SK-N-SH (cell line): Measurements from ENCODE around the gene ACSM2A. TPM values are rescaled to one million over a fixed set of nuclear protein-coding genes. Genes with fewer than 3 reads are reported as not detected.
"Not testable (repeated sequence)": the region's sequence is repeated elsewhere in the genome, so short reads cannot be mapped to it uniquely, and the experiment has no call there.

Experiments
- CTCF ChIA-PET: fragments of 300-600, 350-600 bp; formaldehyde crosslinking; extraction: SDS; loops from one replicate; lab custom pipeline; 2021; lab: Yijun Ruan, JAX
- POLR2A ChIA-PET: fragments of 350-600 bp; sonication (Branson Sonifier 250); formaldehyde crosslinking; extraction: SDS; loops from one replicate; lab custom pipeline; 2020; ENCODE audit warnings: antibody characterized with exemption, inconsistent platforms; lab: Yijun Ruan, JAX
- DNase-seq: peaks from one replicate; pipeline ENCODE4 v3.0.0; 2012
- H2AFZ ChIP-seq: fragments of 200-600 bp; sonication (generic); 2 replicates; pipeline ENCODE4 v1.8.1; 2016; ENCODE audit warnings: antibody characterized with exemption, mild to moderate bottlenecking, low read depth
- H3F3A ChIP-seq: fragments of 200-600 bp; sonication (generic); replicated peaks from 2 replicates; pipeline ENCODE3; 2016; ENCODE audit warnings: antibody characterized with exemption, mild to moderate bottlenecking; ENCODE audit not compliant: insufficient read depth
- H3K27ac ChIP-seq, 2 experiments: fragments of 200-500 bp in 1 of 2; fragments of 200-600 bp in 1 of 2; sonication (Bioruptor generic) in 1 of 2; sonication (generic), shearing (Covaris generic) in 1 of 2; 2 replicates each; pipeline versions ENCODE4 v1.5.1 to v1.6.1; 2014 to 2016; ENCODE audit warnings: low read depth in 2 of 2, inconsistent platforms in 1 of 2, low read length in 1 of 2, mild to moderate bottlenecking in 1 of 2, mixed read lengths in 1 of 2
- H3K27me3 ChIP-seq: fragments of 200-600 bp; sonication (generic), shearing (Covaris generic); 2 replicates; pipeline ENCODE4 v1.6.1; 2016; ENCODE audit warnings: mixed run types; ENCODE audit not compliant: insufficient read depth
- H3K36me3 ChIP-seq, 2 experiments: fragments of 200-500 bp in 1 of 2; fragments of 200-600 bp in 1 of 2; sonication (Bioruptor generic) in 1 of 2; sonication (generic) in 1 of 2; replicated peaks in 1 of 2; 2 replicates each; pipeline versions ENCODE3 to v1.5.1; 2014 to 2016; ENCODE audit warnings: low read length in 1 of 2, mild to moderate bottlenecking in 1 of 2; ENCODE audit not compliant: insufficient read depth in 2 of 2, control insufficient read depth in 1 of 2
- H3K4me1 ChIP-seq, 2 experiments: fragments of 200-500 bp in 1 of 2; fragments of 200-600 bp in 1 of 2; sonication (Bioruptor generic) in 1 of 2; sonication (generic), shearing (Covaris generic) in 1 of 2; 2 replicates each; pipeline versions ENCODE4 v1.5.1 to v1.6.1; 2014 to 2016; ENCODE audit warnings: low read depth in 1 of 2, low read length in 1 of 2, mixed run types in 1 of 2; ENCODE audit not compliant: insufficient read depth in 2 of 2, control insufficient read depth in 1 of 2
- H3K4me2 ChIP-seq: fragments of 200-600 bp; sonication (generic), shearing (Covaris generic); 2 replicates; pipeline ENCODE4 v1.6.1; 2017; ENCODE audit warnings: mixed run types
- H3K4me3 ChIP-seq, 2 experiments: fragments of 200-500 bp in 1 of 2; fragments of 200-600 bp in 1 of 2; sonication (Bioruptor generic) in 1 of 2; sonication (generic), shearing (Covaris generic) in 1 of 2; 2 replicates each; pipeline versions ENCODE4 v1.5.1 to v1.8.1; 2014 to 2016; ENCODE audit warnings: low read depth in 2 of 2, inconsistent platforms in 1 of 2, low read length in 1 of 2, mild to moderate bottlenecking in 1 of 2, mixed read lengths in 1 of 2, moderate library complexity in 1 of 2
- H3K79me2 ChIP-seq: fragments of 200-600 bp; sonication (generic); 2 replicates; pipeline ENCODE4 v1.8.1; 2017; ENCODE audit warnings: mild to moderate bottlenecking; ENCODE audit not compliant: insufficient read depth
- H3K9ac ChIP-seq: fragments of 200-600 bp; sonication (generic); 2 replicates; pipeline ENCODE4 v1.6.1; 2017; ENCODE audit warnings: mixed run types
- H3K9me2 ChIP-seq: fragments of 200-600 bp; sonication (generic); 2 replicates; pipeline ENCODE4 v1.6.1; 2017; ENCODE audit warnings: mixed run types
- H3K9me3 ChIP-seq: fragments of 200-600 bp; sonication (generic); 2 replicates; pipeline ENCODE4 v1.6.1; 2017; ENCODE audit warnings: mixed run types, mild to moderate bottlenecking, moderate library complexity
- H4K20me1 ChIP-seq: fragments of 200-600 bp; sonication (generic); 2 replicates; pipeline ENCODE4 v1.6.1; 2017; ENCODE audit warnings: mild to moderate bottlenecking, mixed run types; ENCODE audit not compliant: insufficient read depth
- CHD2 ChIP-seq: fragments of 150-350 bp; IDR thresholded peaks from 2 replicates; pipeline ENCODE4 v1.6.1; 2018; ENCODE audit warnings: low read length; ENCODE audit not compliant: partially characterized antibody
- FOSL2 ChIP-seq: IDR thresholded peaks from 2 replicates; pipeline ENCODE4 v1.4.0; 2012; ENCODE audit warnings: low read depth, mild to moderate bottlenecking, moderate library complexity, borderline replicate concordance
- GABPA ChIP-seq: IDR thresholded peaks from 2 replicates; pipeline ENCODE4 v1.4.0; 2012; ENCODE audit warnings: low read depth, mild to moderate bottlenecking
- RCOR1 ChIP-seq: fragments of 150-350 bp; IDR thresholded peaks from 2 replicates; pipeline ENCODE4 v1.6.1; 2017; ENCODE audit warnings: antibody characterized with exemption, low read length
- RFX5 ChIP-seq: IDR thresholded peaks from 2 replicates; pipeline ENCODE4 v1.6.1; 2012; ENCODE audit warnings: mild to moderate bottlenecking, improper control_type of control experiment, low read length
- SMC3 ChIP-seq: IDR thresholded peaks from 2 replicates; pipeline ENCODE4 v1.6.1; 2012; ENCODE audit warnings: low read depth, low read length, improper control_type of control experiment
- TCF12 ChIP-seq: IDR thresholded peaks from 2 replicates; pipeline ENCODE4 v1.4.0; 2012
- WGBS: methylation state at CpG from one replicate; pipeline ENCODE4 v1.1.6; 2017; ENCODE audit warnings: low lambda C conversion rate; 5-methylcytosine and 5-hydroxymethylcytosine counted together
- polyA plus RNA-seq, 3 experiments: library from polyadenylated mRNA; depleted of rRNA; stranded (reverse); fragments of >200 nt; gene quantifications; 2 replicates each; pipeline ENCODE4 v1.2.3, GENCODE V29; 2012
- TF ChIP-seq, protein P1 (sequence below): IDR thresholded peaks from 2 replicates; pipeline ENCODE4 v1.4.0; 2012; ENCODE audit warnings: low read depth, borderline replicate concordance
- TF ChIP-seq, protein P2 (sequence below): IDR thresholded peaks from 2 replicates; pipeline ENCODE4 v1.4.0; 2012; ENCODE audit warnings: low read depth

Gene ACSM2A
- polyA plus RNA-seq, 1 of the 3 experiments (the other 2 are of a cell fraction), result not detected

DNA sequence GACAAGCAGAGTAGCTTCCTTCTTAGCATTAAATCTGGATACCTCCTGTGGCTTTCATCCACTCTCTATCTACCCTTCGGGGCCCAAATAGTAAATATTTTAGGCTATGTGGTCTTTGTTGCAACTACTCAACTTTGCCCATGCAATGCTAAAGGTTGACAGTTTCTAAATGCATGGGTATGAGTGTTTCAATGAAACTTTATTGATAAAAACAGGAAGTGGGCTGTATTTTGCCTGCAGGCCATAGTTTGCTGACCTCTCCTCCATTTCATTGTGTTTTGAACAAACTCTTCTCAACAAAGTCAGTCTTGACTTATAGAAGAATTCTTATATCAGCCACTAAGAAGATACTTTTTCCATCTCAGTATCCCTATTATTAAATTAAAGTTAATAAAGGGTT lies 34.1 kb downstream of the ACSM2A start:
- Histone ChIP-seq H4K20me1 (no peaks in the 10 kb centered on the region), H3K79me2 (no peaks in the 10 kb centered on the region), H3K9me3 (no peaks in the 10 kb centered on the region), H3K9me2 (no peaks in the 10 kb centered on the region), H3K36me3 (no peaks in the 10 kb centered on the region), H3K9ac (no peak overlapping the region), H3K4me3 (no peak overlapping the region), H2AFZ (no peak overlapping the region), H3K27ac (no peak overlapping the region), H3K4me2 (no peak overlapping the region), H3K4me1 (no peaks in the 10 kb centered on the region), H3K27me3 (no peaks in the 10 kb centered on the region), H3F3A (no peaks in the 10 kb centered on the region)
- ChIA-PET CTCF (no interaction called here), POLR2A (no interaction called here)
- 0% methylated on average over 1 of the region's 1 CpG for WGBS
- TF ChIP-seq RCOR1, result no peak
- DNase-seq, result no peak

DNA sequence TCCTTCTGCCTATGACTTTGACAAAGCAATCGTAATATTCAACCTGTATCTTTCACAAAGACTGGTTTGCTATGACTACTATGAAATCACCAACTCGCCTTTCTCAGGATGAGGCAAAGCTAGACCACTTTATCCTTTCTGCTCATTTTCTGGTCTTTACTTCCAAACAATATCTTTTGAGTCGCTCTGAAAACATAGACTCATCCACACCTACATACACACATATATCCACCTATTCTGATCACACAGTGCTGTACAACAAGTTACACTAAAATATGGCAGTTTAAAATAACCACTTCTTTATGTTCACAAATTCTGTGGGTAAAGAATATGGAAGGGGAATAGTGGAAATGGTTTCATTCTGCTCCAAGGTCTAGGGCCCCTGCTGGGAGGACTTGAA lies 39.7 kb downstream of the ACSM2A start:
- H3K27ac ChIP-seq, H3K4me3 ChIP-seq, H3K36me3 ChIP-seq, H4K20me1 ChIP-seq, H3K79me2 ChIP-seq, POLR2A ChIA-PET, H3K4me2 ChIP-seq, H3K4me1 ChIP-seq, H3K9me2 ChIP-seq, DNase-seq, H3K27me3 ChIP-seq, H3K9me3 ChIP-seq, H2AFZ ChIP-seq, H3K9ac ChIP-seq, H3F3A ChIP-seq, CTCF ChIA-PET: not testable (repeated sequence)
- WGBS, result no CpG with 5 or more reads among the region's 3 CpGs

DNA sequence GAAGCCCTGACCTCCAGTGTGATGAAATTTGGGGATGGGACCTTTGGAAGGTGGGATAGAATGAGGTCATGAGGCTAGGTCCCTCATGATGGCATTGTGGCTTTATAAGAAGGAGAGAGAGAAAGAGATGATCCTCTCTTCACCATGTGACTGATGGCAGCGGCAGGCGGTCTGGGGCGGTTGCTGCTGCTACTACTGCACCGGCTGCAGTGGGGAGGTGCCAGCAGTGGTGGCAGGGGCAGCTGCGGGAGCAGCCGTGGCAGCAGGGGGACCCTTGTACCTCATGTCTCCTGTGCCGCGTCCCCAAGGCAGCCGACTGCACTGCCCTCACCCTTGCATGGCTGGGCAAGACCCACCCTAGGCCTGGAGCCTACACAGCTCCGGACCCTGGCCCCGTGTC lies 40.1 kb downstream of the ACSM2A start:
- H3K36me3 ChIP-seq, DNase-seq, H3K79me2 ChIP-seq, H3K27me3 ChIP-seq, H3K27ac ChIP-seq, H3K4me1 ChIP-seq, H3K9ac ChIP-seq, H3K4me3 ChIP-seq, H3K4me2 ChIP-seq, H4K20me1 ChIP-seq, H2AFZ ChIP-seq, CTCF ChIA-PET, H3K9me2 ChIP-seq, H3F3A ChIP-seq, H3K9me3 ChIP-seq, POLR2A ChIA-PET: not testable (repeated sequence)
- WGBS, result no CpG with 5 or more reads among the region's 11 CpGs

DNA sequence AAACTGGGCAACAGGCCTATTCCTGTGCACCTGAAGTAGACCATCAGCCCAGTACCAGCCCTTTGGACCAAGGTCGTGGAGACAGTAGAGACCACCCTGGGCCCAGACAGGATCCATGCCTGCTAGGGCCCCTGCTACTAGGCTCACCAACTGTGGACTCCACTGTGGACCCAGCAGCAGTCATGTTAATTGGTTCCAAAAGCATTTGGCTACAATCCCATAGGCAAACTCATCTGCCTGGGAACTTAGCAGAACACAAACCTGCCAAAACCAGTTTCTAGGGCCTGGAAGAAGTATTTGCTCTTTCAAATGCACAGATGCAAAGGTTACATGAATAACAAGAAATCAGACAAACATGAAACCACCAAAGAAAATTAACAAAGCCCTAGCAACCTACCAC lies 53.1 kb downstream of the ACSM2A start:
- 0% methylated on average over 1 of the region's 1 CpG for WGBS
- Histone ChIP-seq H3K9me2 (no peaks in the 10 kb centered on the region), H3K9ac (no peak overlapping the region), H3F3A (no peaks in the 10 kb centered on the region), H3K4me2 (no peak overlapping the region), H4K20me1 (no peaks in the 10 kb centered on the region), H3K9me3 (no peaks in the 10 kb centered on the region), H3K79me2 (no peaks in the 10 kb centered on the region)
- CTCF ChIA-PET, result no interaction called here
- POLR2A ChIA-PET, result no interaction called here
- no peak for TF ChIP-seq GABPA
- TF ChIP-seq TCF12, result no peak
- no peak for TF ChIP-seq SMC3
- TF ChIP-seq RFX5, result no peak
- TF ChIP-seq FOSL2, result no peak
- TF ChIP-seq, protein P1, sequence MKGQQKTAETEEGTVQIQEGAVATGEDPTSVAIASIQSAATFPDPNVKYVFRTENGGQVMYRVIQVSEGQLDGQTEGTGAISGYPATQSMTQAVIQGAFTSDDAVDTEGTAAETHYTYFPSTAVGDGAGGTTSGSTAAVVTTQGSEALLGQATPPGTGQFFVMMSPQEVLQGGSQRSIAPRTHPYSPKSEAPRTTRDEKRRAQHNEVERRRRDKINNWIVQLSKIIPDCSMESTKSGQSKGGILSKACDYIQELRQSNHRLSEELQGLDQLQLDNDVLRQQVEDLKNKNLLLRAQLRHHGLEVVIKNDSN, result no peak
- TF ChIP-seq, protein P2, sequence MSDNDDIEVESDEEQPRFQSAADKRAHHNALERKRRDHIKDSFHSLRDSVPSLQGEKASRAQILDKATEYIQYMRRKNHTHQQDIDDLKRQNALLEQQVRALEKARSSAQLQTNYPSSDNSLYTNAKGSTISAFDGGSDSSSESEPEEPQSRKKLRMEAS, result no peak
- no peak for TF ChIP-seq CHD2
- no peak for TF ChIP-seq RCOR1
- TF ChIP-seq, all 33 proteins: peak for 0
- DNase-seq, result no peak
- H3K4me1 ChIP-seq, result no peaks in the 10 kb centered on the region
- H3K36me3 ChIP-seq, result no peaks in the 10 kb centered on the region
- H3K27ac ChIP-seq, result no peak overlapping the region
- H3K27me3 ChIP-seq, result no peaks in the 10 kb centered on the region
- no peak overlapping the region for H3K4me3 ChIP-seq
- no peak overlapping the region for H2AFZ ChIP-seq
